HEK293T (cell line): ENCODE results near the gene MRPL44.

ENCODE experiments used
- BHLHE40 ChIP-seq: fragments of 450-650 bp; IDR thresholded peaks from 2 replicates; pipeline ENCODE4 v1.6.1; 2016; ENCODE audit warnings: mild to moderate bottlenecking, moderate library complexity, borderline replicate concordance
- CTBP1 ChIP-seq: fragments of 450-650 bp; IDR thresholded peaks from 2 replicates; pipeline ENCODE4 v1.6.1; 2016; ENCODE audit warnings: borderline replicate concordance
- ELF4 ChIP-seq: fragments of 450-650 bp; IDR thresholded peaks from 2 replicates; pipeline ENCODE4 v1.6.1; 2017; ENCODE audit warnings: antibody characterized with exemption
- FOXA1 ChIP-seq: fragments of 450-650 bp; IDR thresholded peaks from 2 replicates; pipeline ENCODE4 v1.6.1; 2016; ENCODE audit warnings: mild to moderate bottlenecking
- FOXK2 ChIP-seq: fragments of 450-650 bp; IDR thresholded peaks from 2 replicates; pipeline ENCODE4 v1.6.1; 2016; ENCODE audit warnings: mild to moderate bottlenecking
- FOXM1 ChIP-seq: fragments of 450-650 bp; IDR thresholded peaks from 2 replicates; pipeline ENCODE4 v1.6.1; 2017; ENCODE audit warnings: mild to moderate bottlenecking, borderline replicate concordance
- L3MBTL2 ChIP-seq: fragments of 450-650 bp; conservative IDR thresholded peaks from 2 replicates; pipeline ENCODE4 v1.6.1; 2016; ENCODE audit warnings: mild to moderate bottlenecking
- SP1 ChIP-seq: fragments of 450-650 bp; IDR thresholded peaks from 2 replicates; pipeline ENCODE4 v1.6.1; 2017
- SUZ12 ChIP-seq: fragments of 450-650 bp; IDR thresholded peaks from 2 replicates; pipeline ENCODE4 v1.6.1; 2016; ENCODE audit warnings: mild to moderate bottlenecking
- TARDBP ChIP-seq: fragments of 450-650 bp; IDR thresholded peaks from 2 replicates; pipeline ENCODE4 v1.6.1; 2016
- TF ChIP-seq, protein P1 (sequence below): fragments of 450-650 bp; IDR thresholded peaks from 2 replicates; pipeline ENCODE4 v1.6.1; 2016

- TF ChIP-seq FOXM1 (peak; percentile 63; the same call in 1 of the 2 replicates), BHLHE40 (no peak), L3MBTL2 (0 out of 2 replicates have a peak, but pooled peaks have one; percentile 39), TARDBP (no peak), FOXK2 (no peak), SP1 (no peak), ELF4 (peak; percentile 93), FOXA1 (no peak), CTBP1 (peak; percentile 97), SUZ12 (no peak)
- TF ChIP-seq, protein P1, sequence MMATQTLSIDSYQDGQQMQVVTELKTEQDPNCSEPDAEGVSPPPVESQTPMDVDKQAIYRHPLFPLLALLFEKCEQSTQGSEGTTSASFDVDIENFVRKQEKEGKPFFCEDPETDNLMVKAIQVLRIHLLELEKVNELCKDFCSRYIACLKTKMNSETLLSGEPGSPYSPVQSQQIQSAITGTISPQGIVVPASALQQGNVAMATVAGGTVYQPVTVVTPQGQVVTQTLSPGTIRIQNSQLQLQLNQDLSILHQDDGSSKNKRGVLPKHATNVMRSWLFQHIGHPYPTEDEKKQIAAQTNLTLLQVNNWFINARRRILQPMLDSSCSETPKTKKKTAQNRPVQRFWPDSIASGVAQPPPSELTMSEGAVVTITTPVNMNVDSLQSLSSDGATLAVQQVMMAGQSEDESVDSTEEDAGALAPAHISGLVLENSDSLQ = peak; percentile 3; the same call in 1 of the 2 replicates
Observed at GRCh38 chr2:223957092-223957851, at the start of gene MRPL44.
